IPS DF 4.7 (cell line): Measurements from ENCODE around the gene CSMD2.
"Not testable (repeated sequence)": the region's sequence is repeated elsewhere in the genome, so short reads cannot be mapped to it uniquely, and the experiment has no call there.

Experiments used
- DNase-seq: peaks from one replicate; pipeline ENCODE4 v3.0.0-alpha.2; 2013; ENCODE audit warnings: low spot score; ENCODE audit errors: extremely low read depth

The CSMD2 gene

GRCh38 chr1:34164771-34165391 lies at the start of gene CSMD2:
TSS of gene CSMD2 (minus strand) at chr1:34165230. CDS start at chr1:34165097, 133 bp downstream.
- DNase-seq = no peak

- no peak for DNase-seq
Observed at GRCh38 chr1:34213956-34214355, 48.9 kb upstream of the CSMD2 start.

GRCh38 chr1:34212673-34213072 lies 47.6 kb upstream of the CSMD2 start:
- DNase-seq = no peak

- no peak for DNase-seq
Observed at GRCh38 chr1:34199927-34200326, 34.9 kb upstream of the CSMD2 start.

- no peak for DNase-seq
Observed at GRCh38 chr1:34192621-34193020, 27.6 kb upstream of the CSMD2 start.

GRCh38 chr1:34190692-34191091 lies 25.7 kb upstream of the CSMD2 start:
- no peak for DNase-seq

GRCh38 chr1:34188985-34189384 lies 24.0 kb upstream of the CSMD2 start:
- no peak for DNase-seq

GRCh38 chr1:34188418-34188817 lies 23.4 kb upstream of the CSMD2 start:
- DNase-seq = peak; percentile 72

GRCh38 chr1:34186741-34187494 lies 21.9 kb upstream of the CSMD2 start:
- no peak for DNase-seq

- not testable (repeated sequence) for DNase-seq
Observed at GRCh38 chr1:34183381-34183780, 18.4 kb upstream of the CSMD2 start.

GRCh38 chr1:34178072-34178471 lies 13.0 kb upstream of the CSMD2 start:
- DNase-seq = no peak

GRCh38 chr1:34176830-34177603 lies 12.0 kb upstream of the CSMD2 start, which contains the start of gene C1orf94:
TSS of gene C1orf94 (plus strand) at chr1:34176907. CDS start at chr1:34177790, 883 bp downstream.
- DNase-seq = no peak

GRCh38 chr1:34175744-34176143 lies 10.7 kb upstream of the CSMD2 start:
- DNase-seq = no peak

- DNase-seq = no peak
Observed at GRCh38 chr1:34167389-34167788, 2.4 kb upstream of the CSMD2 start.

- DNase-seq = no peak
Observed at GRCh38 chr1:34166625-34167361, 1.8 kb upstream of the CSMD2 start.

GRCh38 chr1:34166191-34166624 lies 1.2 kb upstream of the CSMD2 start:
- DNase-seq = no peak

- no peak for DNase-seq
Observed at GRCh38 chr1:34165422-34165921, 442 bp upstream of the CSMD2 start.

- no peak for DNase-seq
Observed at GRCh38 chr1:34163792-34164731, 968 bp downstream of the CSMD2 start.

- no peak for DNase-seq
Observed at GRCh38 chr1:34162852-34163766, 1.9 kb downstream of the CSMD2 start.
